Tongue (tissue), 2 donors: Measurements from ENCODE around the gene LRRC7. TPM values are rescaled to one million over a fixed set of nuclear protein-coding genes. Genes with fewer than 3 reads are reported as not detected.
"Not testable (repeated sequence)": the region's sequence is repeated elsewhere in the genome, so short reads cannot be mapped to it uniquely, and the experiment has no call there.

Experiments used
- DNase-seq: peaks from one replicate; pipeline ENCODE4 v3.0.0-alpha.2; 2015
- total RNA-seq: library from RNA; depleted of rRNA; stranded (reverse); fragments of >200 nt; gene quantifications from one replicate; pipeline ENCODE4 v1.2.3, GENCODE V29; 2014

Gene LRRC7
- total RNA-seq, 1 donor from 2014 or later: 4.5 TPM

DNA sequence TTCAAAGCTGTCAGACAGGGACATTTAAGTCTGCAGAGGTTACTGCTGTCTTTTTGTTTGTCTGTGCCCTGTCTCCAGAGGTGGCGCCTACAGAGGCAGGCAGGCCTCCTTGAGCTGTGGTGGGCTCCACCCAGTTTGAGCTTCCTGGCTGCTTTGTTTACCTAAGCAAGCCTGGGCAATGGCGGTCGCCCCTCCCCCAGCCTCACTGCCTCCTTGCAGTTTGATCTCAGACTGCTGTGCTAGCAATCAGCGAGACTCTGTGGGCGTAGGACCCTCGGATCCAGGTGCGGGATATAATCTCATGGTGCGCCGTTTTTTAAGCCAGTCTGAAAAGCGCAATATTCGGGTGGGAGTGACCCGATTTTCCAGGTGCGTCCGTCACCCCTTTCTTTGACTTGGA, 320.3 kb downstream of the LRRC7 start:
- DNase-seq: not testable (repeated sequence)

DNA sequence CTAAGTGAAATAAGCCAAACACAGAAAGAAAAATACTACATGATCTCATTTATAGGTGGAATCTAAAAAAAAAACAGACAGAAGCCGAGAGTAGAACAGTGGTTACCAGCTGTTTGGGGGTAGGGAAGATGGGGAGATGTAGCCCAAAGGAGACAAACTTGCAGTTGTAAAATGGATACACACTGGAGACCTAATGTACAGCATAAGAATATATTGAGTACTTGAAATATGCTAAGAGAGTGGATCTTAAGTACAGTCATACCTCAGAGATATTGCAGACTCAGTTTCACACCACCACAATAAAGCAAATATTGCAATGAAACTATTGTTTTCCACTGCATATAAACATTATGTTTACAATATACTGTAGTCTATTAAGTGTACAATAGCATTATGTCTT, 320.9 kb downstream of the LRRC7 start:
- no peak for DNase-seq

DNA sequence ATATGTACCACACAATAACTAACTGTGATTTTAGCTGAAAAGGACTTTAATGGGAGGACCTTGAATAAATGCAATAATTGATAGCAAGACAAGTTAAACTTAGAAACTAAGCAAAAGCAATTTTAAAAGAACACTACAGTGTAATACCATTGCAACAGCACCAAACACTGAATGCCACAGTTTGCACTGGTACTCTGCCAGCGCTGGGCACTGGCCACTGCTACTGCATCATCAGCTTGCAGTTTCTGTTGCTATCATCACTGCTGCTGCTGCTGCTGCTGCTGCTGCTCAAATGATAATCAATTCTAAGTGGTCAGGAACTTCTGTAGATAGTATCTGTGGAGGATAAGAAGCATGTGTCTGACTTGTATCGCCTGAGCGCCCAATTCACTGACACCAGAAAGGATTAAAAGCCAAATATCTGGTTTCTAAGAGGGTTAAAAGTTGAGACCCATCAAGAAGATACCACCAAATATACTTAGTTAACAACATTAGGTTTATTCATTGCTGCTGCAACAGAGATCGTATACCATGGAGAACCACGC, 330.8 kb downstream of the LRRC7 start:
- no peak for DNase-seq

- no peak for DNase-seq
These were observed 343.6 kb downstream of the LRRC7 start for GRCh38 chr1:69911301-69911801.

- DNase-seq: peak; percentile 85
These were observed 346.3 kb downstream of the LRRC7 start for GRCh38 chr1:69913977-69914376.

GRCh38 chr1:69914976-69915765, 347.4 kb downstream of the LRRC7 start:
- peak; percentile 80 for DNase-seq

- no peak for DNase-seq
These were observed 351.6 kb downstream of the LRRC7 start for GRCh38 chr1:69919129-69919921.

DNA sequence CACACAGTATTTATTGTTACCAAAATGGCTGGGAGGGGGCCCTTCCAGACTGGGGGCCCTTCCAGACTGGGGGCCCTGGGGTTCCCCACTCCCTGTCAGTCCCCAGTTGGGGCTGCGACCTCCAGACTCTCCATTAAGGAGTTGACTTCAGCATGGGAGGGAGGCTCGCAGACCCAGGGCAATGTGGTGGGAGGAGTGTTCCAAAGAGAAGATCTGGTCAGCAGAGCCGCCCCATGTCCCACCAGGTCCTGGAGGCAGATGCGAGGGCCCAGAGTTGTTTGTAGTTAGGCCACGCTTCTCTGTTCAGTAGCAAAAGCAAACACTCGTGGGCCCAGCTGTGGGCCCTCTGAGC, 352.2 kb downstream of the LRRC7 start:
- no peak for DNase-seq

- DNase-seq: no peak
These were observed 352.7 kb downstream of the LRRC7 start for GRCh38 chr1:69920426-69920825.

DNA sequence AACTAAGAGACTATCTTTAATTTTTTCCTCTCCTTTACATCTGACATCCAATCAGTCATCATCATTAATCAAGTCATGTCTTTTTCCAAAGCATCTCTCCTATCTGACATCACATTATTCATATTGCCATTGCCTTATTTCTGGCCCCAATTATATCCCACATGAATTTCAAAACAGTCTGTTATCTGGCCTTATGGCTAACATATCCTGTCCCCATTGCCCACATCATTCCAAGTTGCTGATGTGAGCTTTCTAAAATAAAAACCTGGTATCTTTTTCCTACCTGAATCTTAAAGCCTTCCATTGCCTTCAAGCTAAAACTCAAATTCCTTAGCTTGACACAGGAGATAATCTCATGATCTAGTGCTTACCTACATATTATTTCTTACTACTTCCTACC, 353.8 kb downstream of the LRRC7 start:
- DNase-seq: no peak

DNA sequence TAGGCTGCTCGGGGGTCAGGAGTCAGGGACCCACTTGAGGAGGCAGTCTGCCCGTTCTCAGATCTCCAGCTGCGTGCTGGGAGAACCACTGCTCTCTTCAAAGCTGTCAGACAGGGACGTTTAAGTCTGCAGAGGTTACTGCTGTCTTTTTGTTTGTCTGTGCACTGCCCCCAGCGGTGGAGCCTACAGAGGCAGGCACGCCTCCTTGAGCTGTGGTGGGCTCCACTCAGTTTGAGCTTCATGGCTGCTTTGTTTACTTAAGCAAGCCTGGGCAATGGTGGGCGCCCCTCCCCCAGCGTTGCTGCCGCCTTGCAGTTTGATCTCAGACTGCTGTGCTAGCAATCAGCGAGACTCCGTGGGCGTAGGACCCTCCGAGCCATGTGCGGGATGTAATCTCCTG, 360.5 kb downstream of the LRRC7 start:
- DNase-seq: not testable (repeated sequence)

DNA sequence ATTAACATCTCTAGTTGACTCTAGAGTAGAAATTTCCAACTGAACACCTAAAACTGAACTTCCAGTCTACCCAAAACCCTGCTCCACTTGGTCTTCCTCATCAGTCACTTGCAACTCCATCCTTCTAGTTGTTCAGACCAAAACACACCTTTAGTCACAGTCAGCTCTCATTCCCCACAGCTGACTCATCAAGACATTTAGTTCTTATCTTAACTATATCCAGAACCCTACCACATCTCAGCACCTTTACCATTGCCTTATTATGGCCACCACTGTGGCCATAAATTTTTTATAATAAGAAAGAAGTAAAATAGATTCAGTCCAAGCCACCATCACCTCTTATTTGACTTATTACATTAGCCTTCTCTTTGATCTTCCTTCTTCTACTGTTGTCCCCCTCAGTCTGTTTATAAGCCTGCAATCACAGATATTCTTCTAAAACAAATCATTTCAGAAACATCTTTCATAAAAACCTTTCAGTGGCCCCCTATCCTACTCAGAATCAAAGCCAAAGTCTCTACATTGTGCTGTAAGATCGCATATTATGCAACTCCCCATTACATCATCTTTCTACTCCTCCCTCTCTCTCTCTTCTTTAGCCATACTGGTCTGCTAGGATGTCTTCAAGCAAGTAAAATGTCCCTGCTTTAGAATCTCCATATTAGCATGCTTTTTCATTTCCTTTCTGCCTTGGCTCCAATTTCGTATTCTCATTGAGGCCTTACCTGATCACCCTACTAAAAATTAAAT, 361.8 kb downstream of the LRRC7 start:
- no peak for DNase-seq

GRCh38 chr1:69930396-69930795, 362.7 kb downstream of the LRRC7 start:
- no peak for DNase-seq

DNA sequence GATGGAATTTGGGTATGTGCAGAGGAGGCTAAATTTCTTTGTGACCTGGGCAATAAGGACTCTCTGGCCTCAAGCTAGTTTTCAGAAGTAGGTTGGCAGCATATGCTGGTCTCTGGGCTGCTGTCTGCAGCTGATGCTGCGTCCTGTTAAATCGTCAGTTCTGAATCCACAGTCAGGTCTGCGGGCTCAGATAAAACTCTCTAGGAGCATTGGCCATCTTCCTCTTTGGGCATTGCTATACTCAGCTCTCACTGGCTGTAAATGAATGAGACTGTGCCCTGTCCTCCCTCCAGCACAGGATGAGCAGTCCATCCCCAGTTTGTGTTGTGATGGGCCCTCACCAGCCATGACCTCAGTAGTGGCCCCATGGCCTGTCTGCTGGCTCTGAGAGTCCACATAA, 365.0 kb downstream of the LRRC7 start:
- DNase-seq: no peak

DNA sequence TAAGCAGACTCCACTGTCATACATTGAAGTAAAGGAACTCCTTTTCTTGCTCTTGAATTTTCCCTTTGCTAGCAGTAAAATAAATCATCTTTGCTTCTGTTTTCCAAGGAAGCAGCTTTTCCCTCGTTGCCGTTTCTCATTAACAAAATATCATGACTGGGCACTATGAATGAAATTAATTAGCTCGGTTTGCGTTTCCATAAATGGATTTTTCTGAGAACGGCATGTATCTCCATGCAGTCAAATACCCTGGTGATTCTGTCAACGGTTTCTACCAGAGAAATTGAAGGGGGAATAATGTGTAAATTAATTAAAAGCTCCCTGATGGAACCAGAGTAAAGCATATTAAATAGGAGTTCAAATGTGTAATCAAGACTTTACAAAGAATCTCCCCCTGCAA, 372.5 kb downstream of the LRRC7 start:
- no peak for DNase-seq

- no peak for DNase-seq
These were observed 373.1 kb downstream of the LRRC7 start for GRCh38 chr1:69940816-69941215.

DNA sequence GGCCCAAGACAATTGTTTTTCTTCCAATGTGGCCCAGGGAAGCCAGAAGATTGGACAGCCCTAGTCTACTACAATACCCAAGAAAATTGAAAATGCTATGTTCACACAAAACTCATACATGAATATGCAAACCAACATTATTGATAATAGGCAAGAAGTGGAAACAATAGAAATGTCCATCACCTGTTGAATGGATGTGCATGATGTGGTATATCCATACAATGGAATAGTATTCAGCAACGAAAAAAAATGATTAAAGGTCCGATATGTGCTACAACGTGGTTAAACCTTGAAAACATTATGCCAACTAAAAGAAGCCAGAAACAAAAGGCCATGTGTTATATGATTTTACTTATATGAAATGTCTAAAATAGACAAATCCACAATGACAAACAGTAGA, 375.3 kb downstream of the LRRC7 start:
- DNase-seq: no peak

- DNase-seq: no peak
These were observed 379.2 kb downstream of the LRRC7 start for GRCh38 chr1:69946935-69947334.

DNA sequence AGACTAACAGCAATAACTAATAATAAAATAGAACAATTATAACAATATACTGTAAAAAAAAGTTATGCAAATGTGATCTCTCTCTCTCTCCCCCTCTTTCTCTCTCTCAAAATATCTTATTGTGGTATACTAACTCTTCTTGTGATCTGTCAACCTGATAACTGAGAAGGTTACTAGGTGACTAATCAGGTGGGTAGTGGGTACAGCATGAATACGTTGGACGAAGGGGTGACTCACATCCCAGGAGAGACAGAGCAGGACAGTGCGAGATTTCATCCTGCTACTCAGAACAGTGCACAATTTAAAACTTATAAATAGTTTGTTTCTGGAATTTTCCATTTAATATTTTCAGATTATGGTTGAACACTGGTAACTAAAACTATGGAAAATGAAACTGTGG, 380.1 kb downstream of the LRRC7 start:
- no peak for DNase-seq

DNA sequence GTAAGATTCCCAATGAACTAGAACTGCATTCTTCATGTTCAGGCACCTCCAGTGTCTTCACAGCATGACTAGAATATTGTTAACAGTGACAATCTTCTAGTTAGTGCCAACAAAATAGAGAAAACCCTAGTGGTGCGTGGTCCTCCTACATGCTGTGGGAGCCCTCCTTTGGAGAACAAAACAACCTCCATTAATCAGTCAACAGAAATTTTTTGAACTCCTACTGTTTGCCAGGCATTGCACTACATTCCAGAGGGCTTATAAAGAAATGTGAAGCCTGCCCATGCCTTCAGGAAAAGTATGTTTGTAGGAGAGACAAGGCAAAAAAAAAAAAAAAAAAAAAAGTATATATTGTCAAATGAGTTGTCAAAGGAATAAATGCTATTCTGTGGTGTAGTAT, 385.0 kb downstream of the LRRC7 start:
- no peak for DNase-seq

DNA sequence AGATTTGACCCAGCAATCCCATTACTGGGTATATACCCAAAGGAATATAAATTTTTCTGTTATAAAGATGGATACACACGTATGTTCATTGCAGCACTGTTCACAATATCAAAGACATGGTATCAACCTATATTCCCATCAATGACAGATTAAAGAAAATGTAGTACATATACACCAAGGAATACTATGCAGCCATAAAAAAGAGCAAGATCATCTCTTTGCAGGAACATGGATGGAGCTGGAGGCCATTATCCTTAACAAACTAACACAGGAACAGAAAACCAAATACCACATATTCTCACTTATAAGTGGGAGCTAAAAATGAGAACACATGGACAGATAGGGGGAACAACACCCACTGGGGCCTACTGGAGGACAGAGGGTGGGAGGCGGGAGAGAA, 394.7 kb downstream of the LRRC7 start:
- not testable (repeated sequence) for DNase-seq

- no peak for DNase-seq
These were observed 399.6 kb downstream of the LRRC7 start for GRCh38 chr1:69967245-69967766.
